HG03108 (cell line): ENCODE results near the gene OVCH1.
"Not testable (repeated sequence)": the region's sequence is repeated elsewhere in the genome, so short reads cannot be mapped to it uniquely, and the experiment has no call there.

Experiments
- ATAC-seq: cut with Tn5 transposase; IDR thresholded peaks from one replicate; pipeline ENCODE4 v1.9.1; 2021; ENCODE audit warnings: moderate library complexity; ENCODE audit not compliant: unreplicated experiment

The OVCH1 gene

GRCh38 chr12:29405561-29405960, 91.9 kb downstream of the OVCH1 start:
- ATAC-seq: no peak

GRCh38 chr12:29403991-29404390, 93.5 kb downstream of the OVCH1 start:
- ATAC-seq: no peak

GRCh38 chr12:29402437-29402836, 95.0 kb downstream of the OVCH1 start:
- ATAC-seq: no peak

GRCh38 chr12:29398495-29398894, 99.0 kb downstream of the OVCH1 start:
- ATAC-seq: peak; percentile 63

- no peak for ATAC-seq
Observed at GRCh38 chr12:29396774-29397173, 100.7 kb downstream of the OVCH1 start.

GRCh38 chr12:29395356-29395755, 102.1 kb downstream of the OVCH1 start:
- ATAC-seq: no peak

GRCh38 chr12:29390419-29390818, 107.1 kb downstream of the OVCH1 start:
- not testable (repeated sequence) for ATAC-seq

GRCh38 chr12:29389295-29389919, 108.1 kb downstream of the OVCH1 start:
- ATAC-seq: no peak

GRCh38 chr12:29386084-29386680, 111.3 kb downstream of the OVCH1 start:
- not testable (repeated sequence) for ATAC-seq

GRCh38 chr12:29385194-29385593, 112.3 kb downstream of the OVCH1 start:
- not testable (repeated sequence) for ATAC-seq

GRCh38 chr12:29382251-29382650, 115.2 kb downstream of the OVCH1 start:
- ATAC-seq: no peak

GRCh38 chr12:29380536-29381523, 116.7 kb downstream of the OVCH1 start, which contains the start of gene ERGIC2:
TSS of gene ERGIC2 (minus strand) at chr12:29381172. CDS start at chr12:29371633, 9,539 bp downstream.
- ATAC-seq: peak; percentile 97
